ENCODE measurements around the gene PHF21B. TPM values are rescaled to one million over a fixed set of nuclear protein-coding genes. Genes with fewer than 3 reads are reported as not detected.

Gene PHF21B
- total and polyA plus RNA-seq, 5 donors from 2014 or later, result not detected

- ATAC-seq (ENCODE audit: low read depth in 2 of 2) (no peak), DNase-seq (no peak)
- no peaks in the 10 kb centered on the region for H3K36me3 ChIP-seq (ENCODE audit: control insufficient read depth, insufficient read depth, low read length)
- no peaks in the 10 kb centered on the region for H3K9me3 ChIP-seq (ENCODE audit: control insufficient read depth in 2 of 2, low read length in 2 of 2)
- H3K4me1 Mint-ChIP-seq, result no peaks in the 10 kb centered on the region
- H3K9me3 Mint-ChIP-seq, result no peaks in the 10 kb centered on the region
- H3K27ac Mint-ChIP-seq, result no peak overlapping the region
- H3K27me3 Mint-ChIP-seq, result peaks cover 8% of the 10 kb centered on the region
- H3K4me3 Mint-ChIP-seq, result no peak overlapping the region
- no peaks in the 10 kb centered on the region for H3K36me3 Mint-ChIP-seq
- no peak overlapping the region for H3K4me3 ChIP-seq (ENCODE audit: low read depth, low read length)
- H3K27me3 ChIP-seq (ENCODE audit: control insufficient read depth, insufficient read depth, low read length), result no peaks in the 10 kb centered on the region
- H3K27ac ChIP-seq (ENCODE audit: insufficient read depth, low read length, poor library complexity, severe bottlenecking), result no peak overlapping the region
- H3K4me1 ChIP-seq (ENCODE audit: control insufficient read depth, insufficient read depth, low read length, poor library complexity, severe bottlenecking), result no peaks in the 10 kb centered on the region
Observed at GRCh38 chr22:44995715-44996114, 14.1 kb downstream of the PHF21B start.

DNA sequence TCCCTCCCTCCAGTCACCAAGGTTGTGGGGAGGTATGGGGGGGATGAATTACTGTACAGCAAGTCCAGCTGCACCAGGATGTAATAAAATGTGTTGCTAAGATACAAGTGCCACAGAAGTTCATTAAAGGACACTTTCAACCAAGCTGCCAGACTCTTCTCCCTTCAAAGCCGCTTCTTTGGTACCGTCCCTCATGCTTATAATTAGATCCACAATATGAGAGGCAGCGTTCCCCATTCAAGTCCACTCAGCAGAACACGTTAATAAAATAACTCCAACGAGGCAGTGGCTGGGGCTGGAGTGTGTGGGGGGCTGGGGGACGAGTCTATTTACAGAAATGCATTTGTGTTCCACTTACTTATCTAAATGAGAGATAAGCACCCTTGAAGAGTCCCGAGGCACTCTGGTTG is 14.7 kb downstream of the PHF21B start:
- Mint-ChIP-seq H3K9me3 (no peaks in the 10 kb centered on the region), H3K4me1 (no peaks in the 10 kb centered on the region), H3K4me3 (no peak overlapping the region), H3K36me3 (no peaks in the 10 kb centered on the region), H3K27me3 (peaks cover 8% of the 10 kb centered on the region), H3K27ac (no peak overlapping the region)
- Histone ChIP-seq H3K4me1 (ENCODE audit: control insufficient read depth, insufficient read depth, low read length, poor library complexity, severe bottlenecking) (no peaks in the 10 kb centered on the region), H3K9me3 (ENCODE audit: control insufficient read depth in 2 of 2, low read length in 2 of 2) (no peaks in the 10 kb centered on the region), H3K36me3 (ENCODE audit: control insufficient read depth, insufficient read depth, low read length) (no peaks in the 10 kb centered on the region), H3K27me3 (ENCODE audit: control insufficient read depth, insufficient read depth, low read length) (no peaks in the 10 kb centered on the region), H3K27ac (ENCODE audit: insufficient read depth, low read length, poor library complexity, severe bottlenecking) (no peak overlapping the region), H3K4me3 (ENCODE audit: low read depth, low read length) (no peak overlapping the region)
- no peak for ATAC-seq (ENCODE audit: low read depth in 2 of 2)
- no peak for DNase-seq

- H3K4me3 ChIP-seq (ENCODE audit: low read depth, low read length), result no peak overlapping the region
- no peaks in the 10 kb centered on the region for H3K4me1 Mint-ChIP-seq
- H3K27ac ChIP-seq (ENCODE audit: insufficient read depth, low read length, poor library complexity, severe bottlenecking), result no peak overlapping the region
- ATAC-seq (ENCODE audit: low read depth in 2 of 2) (no peak), DNase-seq (no peak)
- H3K9me3 ChIP-seq (ENCODE audit: control insufficient read depth in 2 of 2, low read length in 2 of 2), result no peaks in the 10 kb centered on the region
- H3K4me1 ChIP-seq (ENCODE audit: control insufficient read depth, insufficient read depth, low read length, poor library complexity, severe bottlenecking), result no peaks in the 10 kb centered on the region
- H3K36me3 Mint-ChIP-seq, result no peaks in the 10 kb centered on the region
- H3K9me3 Mint-ChIP-seq, result no peaks in the 10 kb centered on the region
- H3K4me3 Mint-ChIP-seq, result no peak overlapping the region
- H3K36me3 ChIP-seq (ENCODE audit: control insufficient read depth, insufficient read depth, low read length), result no peaks in the 10 kb centered on the region
- H3K27ac Mint-ChIP-seq, result no peak overlapping the region
- no peaks in the 10 kb centered on the region for H3K27me3 ChIP-seq (ENCODE audit: control insufficient read depth, insufficient read depth, low read length)
- peaks cover 8% of the 10 kb centered on the region for H3K27me3 Mint-ChIP-seq
Observed at GRCh38 chr22:44994399-44995104, 15.3 kb downstream of the PHF21B start.

DNA sequence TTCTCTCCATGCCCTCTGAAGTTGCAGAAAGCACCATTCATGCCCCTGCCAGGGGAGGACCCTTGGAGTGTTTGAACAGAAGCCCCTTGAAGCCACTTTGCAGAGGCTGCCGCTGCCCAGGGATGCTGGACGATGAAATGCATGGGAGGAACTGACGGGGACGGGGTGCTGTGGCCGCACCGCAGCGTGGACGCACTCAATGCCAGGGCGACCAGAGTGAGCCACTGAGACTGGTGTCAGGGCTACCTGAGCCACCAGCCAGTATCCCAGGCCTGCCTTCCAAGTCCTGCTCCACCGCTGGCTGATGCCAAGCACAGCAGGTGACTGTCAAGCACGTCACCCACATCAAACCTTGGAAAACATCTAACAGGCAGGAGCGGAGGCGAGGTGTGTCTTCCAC is 17.6 kb downstream of the PHF21B start:
- Histone ChIP-seq H3K36me3 (ENCODE audit: control insufficient read depth, insufficient read depth, low read length) (no peaks in the 10 kb centered on the region), H3K4me3 (ENCODE audit: low read depth, low read length) (no peak overlapping the region), H3K27me3 (ENCODE audit: control insufficient read depth, insufficient read depth, low read length) (no peaks in the 10 kb centered on the region), H3K4me1 (ENCODE audit: control insufficient read depth, insufficient read depth, low read length, poor library complexity, severe bottlenecking) (no peaks in the 10 kb centered on the region), H3K9me3 (ENCODE audit: control insufficient read depth in 2 of 2, low read length in 2 of 2) (no peaks in the 10 kb centered on the region), H3K27ac (ENCODE audit: insufficient read depth, low read length, poor library complexity, severe bottlenecking) (no peak overlapping the region)
- Mint-ChIP-seq H3K4me1 (no peaks in the 10 kb centered on the region), H3K27ac (no peak overlapping the region), H3K9me3 (no peaks in the 10 kb centered on the region), H3K4me3 (no peak overlapping the region), H3K36me3 (no peaks in the 10 kb centered on the region), H3K27me3 (peaks cover 4% of the 10 kb centered on the region)
- DNase-seq (no peak), ATAC-seq (ENCODE audit: low read depth in 2 of 2) (no peak)

DNA sequence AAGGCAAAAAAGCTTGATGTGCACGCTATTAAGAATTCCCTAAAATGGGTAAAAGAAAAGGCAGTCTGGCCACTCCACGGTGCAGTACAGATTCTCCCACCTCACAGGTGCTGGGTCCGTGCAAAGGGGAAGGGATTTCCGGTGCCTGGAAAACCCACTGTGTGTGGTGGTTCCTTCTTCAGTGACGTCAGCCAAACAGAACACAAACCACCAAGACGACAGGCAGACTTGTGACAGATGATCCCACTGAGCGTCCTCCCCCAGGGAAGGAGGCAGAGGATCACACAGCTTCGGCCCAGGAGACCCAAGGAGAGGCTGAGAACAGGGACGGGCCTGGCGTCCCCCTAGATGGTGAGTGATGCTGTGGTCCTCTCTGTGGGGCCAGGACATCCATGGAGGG is 18.6 kb downstream of the PHF21B start:
- Histone ChIP-seq H3K4me1 (ENCODE audit: control insufficient read depth, insufficient read depth, low read length, poor library complexity, severe bottlenecking) (no peaks in the 10 kb centered on the region), H3K36me3 (ENCODE audit: control insufficient read depth, insufficient read depth, low read length) (no peaks in the 10 kb centered on the region), H3K4me3 (ENCODE audit: low read depth, low read length) (no peak overlapping the region), H3K27me3 (ENCODE audit: control insufficient read depth, insufficient read depth, low read length) (no peaks in the 10 kb centered on the region), H3K9me3 (ENCODE audit: control insufficient read depth in 2 of 2, low read length in 2 of 2) (no peaks in the 10 kb centered on the region), H3K27ac (ENCODE audit: insufficient read depth, low read length, poor library complexity, severe bottlenecking) (no peak overlapping the region)
- no peak overlapping the region for H3K27ac Mint-ChIP-seq
- ATAC-seq (ENCODE audit: low read depth in 2 of 2), result no peak
- no peaks in the 10 kb centered on the region for H3K9me3 Mint-ChIP-seq
- no peak overlapping the region for H3K4me3 Mint-ChIP-seq
- no peak for DNase-seq
- H3K4me1 Mint-ChIP-seq, result no peaks in the 10 kb centered on the region
- peaks cover 4% of the 10 kb centered on the region for H3K27me3 Mint-ChIP-seq
- H3K36me3 Mint-ChIP-seq, result no peaks in the 10 kb centered on the region

DNA sequence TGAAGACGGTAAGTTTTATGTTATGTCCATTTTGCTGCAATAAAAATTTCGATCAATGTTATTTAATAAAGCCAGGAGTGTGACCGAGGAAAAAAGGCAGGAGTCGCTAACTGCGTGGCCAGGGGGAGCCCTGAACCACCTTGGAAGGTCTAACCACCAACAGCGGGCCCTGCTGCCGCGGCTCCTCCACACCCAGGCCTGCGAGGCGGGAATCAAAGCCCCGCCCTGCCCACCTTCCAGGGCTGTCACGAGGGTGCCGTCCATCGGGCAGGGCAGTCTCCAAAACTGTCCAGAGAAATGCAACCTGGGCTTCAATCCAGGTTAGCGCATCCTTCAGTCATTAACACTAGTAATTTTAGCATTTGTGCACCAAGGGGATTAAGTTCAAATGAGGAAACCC is 19.0 kb downstream of the PHF21B start:
- Mint-ChIP-seq H3K27ac (no peak overlapping the region), H3K27me3 (peaks cover 4% of the 10 kb centered on the region), H3K4me1 (no peaks in the 10 kb centered on the region), H3K36me3 (no peaks in the 10 kb centered on the region), H3K9me3 (no peaks in the 10 kb centered on the region), H3K4me3 (no peak overlapping the region)
- DNase-seq (no peak), ATAC-seq (ENCODE audit: low read depth in 2 of 2) (no peak)
- H3K27ac ChIP-seq (ENCODE audit: insufficient read depth, low read length, poor library complexity, severe bottlenecking), result no peak overlapping the region
- no peaks in the 10 kb centered on the region for H3K4me1 ChIP-seq (ENCODE audit: control insufficient read depth, insufficient read depth, low read length, poor library complexity, severe bottlenecking)
- no peak overlapping the region for H3K4me3 ChIP-seq (ENCODE audit: low read depth, low read length)
- no peaks in the 10 kb centered on the region for H3K9me3 ChIP-seq (ENCODE audit: control insufficient read depth in 2 of 2, low read length in 2 of 2)
- H3K36me3 ChIP-seq (ENCODE audit: control insufficient read depth, insufficient read depth, low read length), result no peaks in the 10 kb centered on the region
- H3K27me3 ChIP-seq (ENCODE audit: control insufficient read depth, insufficient read depth, low read length), result no peaks in the 10 kb centered on the region

DNA sequence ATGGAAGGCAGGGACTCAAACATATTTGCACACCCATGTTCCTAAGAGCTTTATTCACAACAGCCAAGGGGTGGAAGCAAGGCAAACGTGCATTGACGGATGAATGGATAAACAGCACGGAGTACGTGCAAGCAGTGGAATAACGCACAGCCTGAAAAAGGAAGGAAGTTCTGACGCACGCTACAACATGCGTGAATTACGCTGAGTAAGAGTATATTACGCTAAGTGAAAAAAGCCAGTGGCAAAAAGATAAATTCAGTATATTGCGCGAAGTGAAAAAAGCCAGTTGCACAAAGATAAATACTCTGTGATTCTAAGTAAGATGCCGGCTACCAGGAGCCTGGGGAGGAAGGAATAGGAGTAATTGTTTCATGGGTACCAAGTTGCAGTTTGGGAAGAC is 19.5 kb downstream of the PHF21B start:
- H3K27me3 Mint-ChIP-seq, result peaks cover 4% of the 10 kb centered on the region
- H3K27me3 ChIP-seq (ENCODE audit: control insufficient read depth, insufficient read depth, low read length), result no peaks in the 10 kb centered on the region
- no peaks in the 10 kb centered on the region for H3K36me3 ChIP-seq (ENCODE audit: control insufficient read depth, insufficient read depth, low read length)

DNA sequence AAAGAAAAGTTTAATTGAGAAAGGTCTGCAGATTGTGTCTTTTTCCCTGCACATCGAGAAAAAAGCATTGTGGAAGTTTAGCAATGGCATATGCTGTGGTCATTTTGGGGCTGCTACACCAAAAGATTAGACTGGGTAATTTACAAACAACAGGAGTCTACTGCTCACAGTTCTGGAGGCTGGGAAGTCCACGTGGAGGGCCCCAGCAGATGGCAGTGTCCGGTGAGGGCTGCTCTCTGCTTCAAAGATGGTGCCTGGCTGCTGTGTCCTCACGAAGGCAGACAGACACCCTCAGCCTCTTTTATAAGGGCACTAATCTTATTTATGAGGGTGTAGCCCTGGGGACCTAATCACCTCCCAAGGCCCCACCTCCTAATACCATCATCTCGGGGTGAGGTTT is 21.1 kb downstream of the PHF21B start:
- no peak overlapping the region for H3K4me3 Mint-ChIP-seq
- no peaks in the 10 kb centered on the region for H3K36me3 ChIP-seq (ENCODE audit: control insufficient read depth, insufficient read depth, low read length)
- no peak for ATAC-seq (ENCODE audit: low read depth in 2 of 2)

More for the DNA sequence above, 19.5 kb downstream of the PHF21B start:
- Mint-ChIP-seq H3K4me3 (no peak overlapping the region), H3K27ac (no peak overlapping the region), H3K4me1 (no peaks in the 10 kb centered on the region), H3K36me3 (no peaks in the 10 kb centered on the region), H3K9me3 (no peaks in the 10 kb centered on the region)
- H3K4me3 ChIP-seq (ENCODE audit: low read depth, low read length), result no peak overlapping the region
- H3K4me1 ChIP-seq (ENCODE audit: control insufficient read depth, insufficient read depth, low read length, poor library complexity, severe bottlenecking), result no peaks in the 10 kb centered on the region
- DNase-seq (no peak), ATAC-seq (ENCODE audit: low read depth in 2 of 2) (no peak)
- no peaks in the 10 kb centered on the region for H3K9me3 ChIP-seq (ENCODE audit: control insufficient read depth in 2 of 2, low read length in 2 of 2)
- H3K27ac ChIP-seq (ENCODE audit: insufficient read depth, low read length, poor library complexity, severe bottlenecking), result no peak overlapping the region

More for the DNA sequence above, 21.1 kb downstream of the PHF21B start:
- Mint-ChIP-seq H3K9me3 (peaks cover 0 to 2% (median 0%) of the 10 kb centered on the region in 7 donors), H3K27ac (no peak overlapping the region), H3K4me1 (no peaks in the 10 kb centered on the region), H3K27me3 (no peaks in the 10 kb centered on the region), H3K36me3 (no peaks in the 10 kb centered on the region)
- Histone ChIP-seq H3K4me3 (ENCODE audit: low read depth, low read length) (no peak overlapping the region), H3K27me3 (ENCODE audit: control insufficient read depth, insufficient read depth, low read length) (no peaks in the 10 kb centered on the region), H3K27ac (ENCODE audit: insufficient read depth, low read length, poor library complexity, severe bottlenecking) (no peak overlapping the region), H3K4me1 (ENCODE audit: control insufficient read depth, insufficient read depth, low read length, poor library complexity, severe bottlenecking) (no peaks in the 10 kb centered on the region), H3K9me3 (ENCODE audit: control insufficient read depth in 2 of 2, low read length in 2 of 2) (no peaks in the 10 kb centered on the region)
- DNase-seq, result no peak

Data from CD4-positive, CD25-positive, alpha-beta regulatory T cell (primary cell).